Mammary epithelial cell (primary cell): ENCODE results near the gene CANT1.

Source experiments
- CTCF ChIP-seq, 2 donors: IDR thresholded peaks in 1 of 2; conservative IDR thresholded peaks in 1 of 2; 2 replicates each; pipeline ENCODE4 v1.5.1; 2011 to 2012; ENCODE audit warnings: inconsistent platforms in 2 of 2, low read length in 2 of 2, mild to moderate bottlenecking in 2 of 2, control low read depth in 1 of 2, low read depth in 1 of 2; ENCODE audit not compliant: insufficient read depth in 1 of 2; ENCODE audit errors: extremely low read depth in 1 of 2
- EZH2 ChIP-seq: IDR thresholded peaks from 2 replicates; pipeline ENCODE4 v1.6.1; 2012; ENCODE audit warnings: low read length, inconsistent platforms, borderline replicate concordance

- no peak for TF ChIP-seq CTCF (conservative IDR thresholded peaks at IDR 0.05 in 1 of 2, IDR thresholded peaks at IDR 0.05 in 1 of 2; ENCODE audit: extremely low read depth in 1 of 2, insufficient read depth in 1 of 2, low read depth in 1 of 2, low read length in 2 of 2)
- no peak for TF ChIP-seq EZH2
Measured at GRCh38 chr17:78972507-78973105, 37.0 kb downstream of the CANT1 start.
